ENCODE results near the gene HECTD1.
"Not testable (repeated sequence)": the region's sequence is repeated elsewhere in the genome, so short reads cannot be mapped to it uniquely, and the experiment has no call there.

HECTD1 gene

GRCh38 chr14:31224808-31225207 is 17.2 kb upstream of the HECTD1 start:
- DNase-seq = no peak

DNA sequence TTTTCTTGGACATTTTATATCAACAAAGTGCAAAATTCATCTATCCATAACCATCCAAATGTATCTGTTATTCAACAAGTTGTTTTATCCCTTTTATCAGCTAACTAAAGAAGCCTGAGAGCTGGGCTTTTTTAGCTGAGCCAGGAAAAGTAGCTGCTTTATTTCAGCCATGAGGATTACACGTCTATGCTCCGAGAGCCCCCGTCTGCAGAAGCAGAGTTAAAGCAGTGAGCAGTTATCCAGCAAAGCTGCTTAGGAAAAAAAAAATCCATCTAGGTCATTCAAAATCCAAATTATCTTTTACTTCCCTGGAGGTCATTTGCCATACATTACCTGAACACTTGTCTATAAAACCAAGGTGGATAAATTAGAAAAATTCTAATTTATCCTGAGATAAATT is 15.7 kb upstream of the HECTD1 start:
- DNase-seq = no peak

GRCh38 chr14:31222834-31223233 is 15.2 kb upstream of the HECTD1 start:
- no peak for DNase-seq

- DNase-seq = no peak
These were observed 13.7 kb upstream of the HECTD1 start for GRCh38 chr14:31221266-31221665.

GRCh38 chr14:31219169-31219568 is 11.6 kb upstream of the HECTD1 start:
- no peak for DNase-seq

GRCh38 chr14:31216359-31216758 is 8.8 kb upstream of the HECTD1 start:
- DNase-seq = no peak

- no peak for DNase-seq
These were observed 5.3 kb upstream of the HECTD1 start for GRCh38 chr14:31212893-31213292.

GRCh38 chr14:31209605-31210004 is 2.0 kb upstream of the HECTD1 start:
- DNase-seq = no peak

- peak; percentile 68 for DNase-seq
These were observed 1.2 kb upstream of the HECTD1 start for GRCh38 chr14:31208546-31209424.

DNA sequence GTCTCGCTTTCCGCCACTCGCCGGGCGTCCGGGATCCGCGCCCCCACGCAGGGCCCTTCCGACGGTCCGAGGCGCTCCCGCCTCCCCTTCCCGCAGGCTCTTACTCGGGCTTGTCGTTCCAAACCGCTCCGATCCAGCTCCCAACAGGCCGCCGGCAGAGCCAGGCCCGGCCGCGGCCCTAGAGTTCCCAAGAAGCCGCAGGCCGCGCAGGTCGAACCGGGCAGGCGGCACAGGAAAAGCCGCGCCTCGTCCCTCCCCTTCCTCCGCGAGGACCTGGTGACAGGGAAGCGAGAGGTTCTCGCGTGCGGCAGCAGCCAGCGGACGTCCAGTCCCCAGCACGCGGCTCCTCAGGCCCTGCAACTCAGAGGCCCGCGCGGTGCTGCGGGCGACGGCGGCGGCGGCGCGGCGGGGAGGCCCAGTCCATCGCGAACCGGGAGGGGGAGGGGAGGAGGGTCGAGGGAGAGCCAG is 272 bp downstream of the HECTD1 start:
- DNase-seq = no peak

DNA sequence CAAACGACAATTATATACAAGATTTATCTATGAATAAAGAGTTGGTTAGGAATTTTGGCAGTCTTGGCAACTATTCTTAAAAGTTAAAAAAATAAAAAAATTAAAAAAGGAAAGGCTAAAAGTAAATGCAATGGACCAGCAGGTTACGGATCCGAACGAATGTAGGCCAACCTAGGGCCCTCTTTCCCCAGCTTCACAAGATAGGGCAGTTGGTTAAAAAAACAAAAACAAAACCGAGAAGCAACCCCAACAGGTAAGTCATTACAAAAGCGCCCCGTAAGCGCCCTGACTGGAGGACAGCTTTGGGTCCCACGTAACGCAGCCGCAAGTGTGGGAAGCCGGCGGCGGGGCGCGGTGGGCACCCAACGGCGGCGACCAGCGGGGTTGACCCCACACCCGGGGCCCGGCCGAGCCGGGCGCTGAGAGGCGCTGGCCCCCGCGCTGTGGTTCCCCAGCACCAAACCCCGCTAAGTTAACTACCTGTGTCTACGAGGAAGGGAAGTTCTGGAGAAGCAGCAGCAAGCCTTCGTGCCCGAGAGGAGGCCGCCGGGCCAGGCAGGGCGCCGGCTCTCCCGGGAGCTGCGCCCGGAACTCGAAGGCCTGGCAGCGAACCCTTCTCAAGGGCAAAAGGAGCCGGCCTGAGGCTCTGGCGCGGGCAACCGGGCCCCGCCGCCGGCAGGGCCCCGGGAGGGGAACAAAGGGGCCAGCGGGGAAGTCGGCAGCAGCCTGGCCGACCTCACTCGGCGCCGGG is 882 bp downstream of the HECTD1 start:
- DNase-seq = peak; percentile 63

- peak; percentile 34 for DNase-seq
These were observed 1.7 kb downstream of the HECTD1 start for GRCh38 chr14:31205681-31206535.

- DNase-seq = no peak
These were observed 2.7 kb downstream of the HECTD1 start for GRCh38 chr14:31204593-31205534.

GRCh38 chr14:31203899-31204592 is 3.5 kb downstream of the HECTD1 start:
- DNase-seq = not testable (repeated sequence)

GRCh38 chr14:31203414-31203742 is 4.2 kb downstream of the HECTD1 start:
- DNase-seq = no peak

- DNase-seq = no peak
These were observed 6.5 kb downstream of the HECTD1 start for GRCh38 chr14:31201111-31201510.

GRCh38 chr14:31200702-31200990 is 6.9 kb downstream of the HECTD1 start:
- DNase-seq = no peak

DNA sequence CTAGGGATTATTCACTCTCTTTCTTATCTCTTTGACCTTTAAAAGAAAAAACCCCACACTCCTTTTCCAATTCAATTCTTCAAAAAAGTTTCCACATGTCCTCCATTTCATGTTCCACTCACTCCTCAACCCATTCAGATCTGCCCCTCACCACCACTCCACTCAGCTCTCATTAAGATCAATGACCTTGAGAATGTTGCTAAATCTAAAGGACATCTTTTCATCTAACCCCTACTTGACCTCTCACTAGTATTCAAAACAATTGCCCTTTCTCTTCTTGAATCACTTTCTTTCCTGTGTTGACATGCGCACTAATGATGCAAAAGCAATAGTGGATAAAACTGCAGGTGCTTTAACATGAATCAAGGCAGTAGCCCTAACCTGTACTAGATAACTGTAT is 9.9 kb downstream of the HECTD1 start:
- no peak for DNase-seq

- no peak for DNase-seq
These were observed 10.6 kb downstream of the HECTD1 start for GRCh38 chr14:31196839-31197492.

GRCh38 chr14:31194661-31195060 is 12.9 kb downstream of the HECTD1 start:
- DNase-seq = no peak

GRCh38 chr14:31194095-31194494 is 13.5 kb downstream of the HECTD1 start:
- DNase-seq = no peak
